A549 treated with CORT108297 at 1 μM for 4 hours (cell line): ENCODE data around the gene HMGCLL1. TPM values are rescaled to one million over a fixed set of nuclear protein-coding genes. Genes with fewer than 3 reads are reported as not detected.

ENCODE experiments used
- total RNA-seq: library from RNA; stranded (reverse); fragments of 200-300 nt; extraction: Qiagen RNA extraction; gene quantifications from 5 replicates; pipeline ENCODE4 v1.2.3, GENCODE V29; 2022

Gene HMGCLL1
- 0.09 to 0.21 TPM (median 0.14 TPM) in 5 replicates for total RNA-seq

GRCh38 chr6:55578537-55579363 lies at the start of gene HMGCLL1:
Gene HMGCLL1 (minus strand): TSS chr6:55579192. CDS start chr6:55579055, 137 bp downstream.

